ENCODE results near the gene PIF1.

Gene PIF1

DNA sequence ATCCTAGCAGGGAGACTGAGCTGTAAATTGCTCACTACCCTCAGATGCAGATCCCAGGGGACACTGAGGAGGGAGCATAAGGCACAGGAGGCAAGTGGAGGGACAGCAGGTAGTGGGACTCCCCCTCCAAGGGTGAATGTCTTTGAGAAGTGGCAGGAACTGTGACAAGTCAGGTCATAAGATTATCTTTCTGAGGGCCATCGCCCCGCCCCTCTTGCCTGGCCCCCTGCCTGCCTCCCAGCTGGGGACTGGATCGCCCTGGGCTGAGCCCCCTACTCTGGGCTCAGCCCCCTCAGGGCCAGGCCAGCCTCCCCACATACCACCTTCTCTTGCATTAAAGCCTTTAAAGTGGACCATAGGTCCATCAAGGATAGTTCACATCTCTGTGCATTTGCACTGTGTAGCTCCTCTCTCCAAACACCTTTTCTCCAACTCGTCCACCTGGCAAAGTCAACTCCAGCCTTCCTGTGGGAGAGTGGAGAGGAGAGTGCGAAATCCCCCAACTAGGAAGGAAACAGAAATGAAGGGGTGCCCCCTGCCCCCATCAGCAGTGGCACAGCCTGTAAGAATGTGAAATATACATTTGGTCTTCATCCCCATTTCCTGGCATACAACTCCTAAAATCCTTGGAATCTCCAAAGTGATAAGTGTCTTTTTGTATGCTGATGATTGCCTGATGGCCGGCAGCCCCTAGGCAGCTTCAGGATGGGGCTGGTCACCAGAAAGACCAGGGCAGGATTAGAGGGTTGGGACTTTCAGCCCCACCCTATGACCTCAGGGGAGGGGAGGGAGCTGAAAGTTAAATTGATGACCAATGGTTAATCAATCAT, 14.7 kb downstream of the PIF1 start:
- Histone ChIP-seq H3K9me3 (replicated peaks; ENCODE audit: insufficient read depth, low read length) (no peaks in the 10 kb centered on the region), H3K4me3 (ENCODE audit: low read length) (no peak overlapping the region), H3F3A (ENCODE audit: insufficient read depth, low read length) (no peaks in the 10 kb centered on the region), H2AFZ (ENCODE audit: low read length) (no peak overlapping the region), H3K36me3 (replicated peaks; ENCODE audit: insufficient read depth, low read length) (no peaks in the 10 kb centered on the region), H3K4me2 (ENCODE audit: low read depth, low read length) (no peak overlapping the region), H4K20me1 (ENCODE audit: insufficient read depth, low read length) (no peaks in the 10 kb centered on the region), H3K79me2 (ENCODE audit: low read length) (no peaks in the 10 kb centered on the region), H3K9me2 (replicated peaks; ENCODE audit: insufficient read depth, low read length) (no peaks in the 10 kb centered on the region), H3K4me1 (ENCODE audit: low read length) (no peaks in the 10 kb centered on the region), H3K27ac (ENCODE audit: low read length) (no peak overlapping the region), H3K9ac (ENCODE audit: low read length) (no peak overlapping the region), H3K27me3 (replicated peaks; ENCODE audit: insufficient read depth, low read length) (0 out of 2 replicates have a peak, but pooled peaks cover 3% of the 10 kb centered on the region)
- TF ChIP-seq, protein P1, sequence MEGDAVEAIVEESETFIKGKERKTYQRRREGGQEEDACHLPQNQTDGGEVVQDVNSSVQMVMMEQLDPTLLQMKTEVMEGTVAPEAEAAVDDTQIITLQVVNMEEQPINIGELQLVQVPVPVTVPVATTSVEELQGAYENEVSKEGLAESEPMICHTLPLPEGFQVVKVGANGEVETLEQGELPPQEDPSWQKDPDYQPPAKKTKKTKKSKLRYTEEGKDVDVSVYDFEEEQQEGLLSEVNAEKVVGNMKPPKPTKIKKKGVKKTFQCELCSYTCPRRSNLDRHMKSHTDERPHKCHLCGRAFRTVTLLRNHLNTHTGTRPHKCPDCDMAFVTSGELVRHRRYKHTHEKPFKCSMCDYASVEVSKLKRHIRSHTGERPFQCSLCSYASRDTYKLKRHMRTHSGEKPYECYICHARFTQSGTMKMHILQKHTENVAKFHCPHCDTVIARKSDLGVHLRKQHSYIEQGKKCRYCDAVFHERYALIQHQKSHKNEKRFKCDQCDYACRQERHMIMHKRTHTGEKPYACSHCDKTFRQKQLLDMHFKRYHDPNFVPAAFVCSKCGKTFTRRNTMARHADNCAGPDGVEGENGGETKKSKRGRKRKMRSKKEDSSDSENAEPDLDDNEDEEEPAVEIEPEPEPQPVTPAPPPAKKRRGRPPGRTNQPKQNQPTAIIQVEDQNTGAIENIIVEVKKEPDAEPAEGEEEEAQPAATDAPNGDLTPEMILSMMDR (IDR thresholded peaks at IDR 0.05; ENCODE audit: low read length): no peak
- TF ChIP-seq EZH2 (optimal IDR thresholded peaks at IDR 0.05; ENCODE audit: low read depth, low read length): no peak
- TF ChIP-seq EZH2phosphoT487 (IDR thresholded peaks at IDR 0.05; ENCODE audit: low read length): no peak
- no peak for DNase-seq

- Histone ChIP-seq H3K9ac (ENCODE audit: low read length) (no peak overlapping the region), H3K27ac (ENCODE audit: low read length) (no peak overlapping the region), H3K9me3 (replicated peaks; ENCODE audit: insufficient read depth, low read length) (no peaks in the 10 kb centered on the region), H3K4me1 (ENCODE audit: low read length) (no peaks in the 10 kb centered on the region), H3K4me3 (ENCODE audit: low read length) (no peak overlapping the region), H2AFZ (ENCODE audit: low read length) (0 out of 2 replicates have a peak overlapping the region, but pooled peaks have one; percentile 4), H4K20me1 (ENCODE audit: insufficient read depth, low read length) (no peaks in the 10 kb centered on the region), H3K79me2 (ENCODE audit: low read length) (no peaks in the 10 kb centered on the region), H3K9me2 (replicated peaks; ENCODE audit: insufficient read depth, low read length) (no peaks in the 10 kb centered on the region), H3K36me3 (replicated peaks; ENCODE audit: insufficient read depth, low read length) (no peaks in the 10 kb centered on the region), H3K4me2 (ENCODE audit: low read depth, low read length) (no peak overlapping the region), H3F3A (ENCODE audit: insufficient read depth, low read length) (no peaks in the 10 kb centered on the region), H3K27me3 (replicated peaks; ENCODE audit: insufficient read depth, low read length) (0 out of 2 replicates have a peak, but pooled peaks cover 3% of the 10 kb centered on the region)
- peak; percentile 59 for DNase-seq
- TF ChIP-seq, protein P1 (IDR thresholded peaks at IDR 0.05; ENCODE audit: low read length): peak; percentile 97
- TF ChIP-seq EZH2 (optimal IDR thresholded peaks at IDR 0.05; ENCODE audit: low read depth, low read length): no peak
These were observed 15.6 kb downstream of the PIF1 start for GRCh38 chr15:64809649-64810496.

DNA sequence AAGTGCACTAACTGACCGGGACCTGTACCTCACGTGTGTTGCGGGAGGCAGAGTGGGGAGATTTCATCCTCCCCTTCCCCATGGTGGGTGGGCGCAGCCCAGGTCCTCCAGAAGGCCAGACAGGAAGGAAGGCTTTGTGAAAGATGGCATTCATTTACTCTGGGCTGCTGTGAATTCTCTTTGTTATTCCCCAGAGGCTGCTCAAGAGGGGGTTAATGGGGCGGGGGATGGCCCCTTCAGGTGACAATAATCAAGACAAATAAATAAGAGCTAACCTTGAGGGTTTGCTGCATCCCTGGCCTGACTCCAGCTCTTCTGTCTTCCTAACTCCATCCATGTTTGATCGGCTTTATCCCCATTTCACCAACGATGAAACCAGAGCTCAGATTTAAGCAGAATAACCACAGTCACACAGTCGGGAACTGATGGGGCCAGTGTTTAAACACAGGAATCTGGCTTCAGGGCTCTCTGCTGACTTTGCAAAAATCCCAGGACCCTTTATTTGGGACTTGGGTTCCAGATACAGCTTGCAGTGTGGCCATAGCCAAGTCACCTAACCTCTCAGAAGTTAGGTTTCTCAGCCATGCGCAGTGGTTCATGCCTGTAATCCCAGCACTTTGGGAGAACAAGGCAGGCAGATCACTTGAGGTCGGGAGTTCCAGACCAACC, 16.5 kb downstream of the PIF1 start:
- Histone ChIP-seq H3K4me3 (ENCODE audit: low read length) (no peak overlapping the region), H3K9me3 (replicated peaks; ENCODE audit: insufficient read depth, low read length) (no peaks in the 10 kb centered on the region), H3K9me2 (replicated peaks; ENCODE audit: insufficient read depth, low read length) (no peaks in the 10 kb centered on the region), H3K4me2 (ENCODE audit: low read depth, low read length) (no peak overlapping the region), H3K79me2 (ENCODE audit: low read length) (no peaks in the 10 kb centered on the region), H3K9ac (ENCODE audit: low read length) (no peak overlapping the region), H2AFZ (ENCODE audit: low read length) (no peak overlapping the region), H4K20me1 (ENCODE audit: insufficient read depth, low read length) (no peaks in the 10 kb centered on the region), H3K4me1 (ENCODE audit: low read length) (no peaks in the 10 kb centered on the region), H3K27me3 (replicated peaks; ENCODE audit: insufficient read depth, low read length) (0 out of 2 replicates have a peak, but pooled peaks cover 3% of the 10 kb centered on the region), H3K36me3 (replicated peaks; ENCODE audit: insufficient read depth, low read length) (no peaks in the 10 kb centered on the region), H3F3A (ENCODE audit: insufficient read depth, low read length) (no peaks in the 10 kb centered on the region), H3K27ac (ENCODE audit: low read length) (no peak overlapping the region)
- no peak for TF ChIP-seq EZH2phosphoT487 (IDR thresholded peaks at IDR 0.05; ENCODE audit: low read length)
- TF ChIP-seq, protein P1 (IDR thresholded peaks at IDR 0.05; ENCODE audit: low read length): no peak
- TF ChIP-seq EZH2 (optimal IDR thresholded peaks at IDR 0.05; ENCODE audit: low read depth, low read length): no peak
- DNase-seq: no peak

All from MM.1S (cell line).